HepG2 (cell line): ENCODE data around the gene KLF5. TPM values are rescaled to one million over a fixed set of nuclear protein-coding genes. Genes with fewer than 3 reads are reported as not detected.

Experiments used
- ATF2 ChIP-seq: sonication (generic); formaldehyde crosslinking; IDR thresholded peaks from 2 replicates; pipeline ENCODE4 v1.4.0; 2020; ENCODE audit warnings: missing genetic modification reagents
- BRF2 ChIP-seq: sonication (generic); formaldehyde crosslinking; IDR thresholded peaks from 2 replicates; pipeline ENCODE4 v1.8.1; 2022; ENCODE audit warnings: mild to moderate bottlenecking, missing genetic modification reagents
- CC2D1A ChIP-seq: sonication (generic); formaldehyde crosslinking; IDR thresholded peaks from 2 replicates; pipeline ENCODE4 v1.8.1; 2023; ENCODE audit warnings: mild to moderate bottlenecking, missing genetic modification reagents
- CSRNP2 ChIP-seq: sonication (generic); formaldehyde crosslinking; conservative IDR thresholded peaks from 2 replicates; pipeline ENCODE4 v1.8.0; 2022; ENCODE audit warnings: low read depth, missing genetic modification reagents
- ELF1 ChIP-seq: sonication (generic); formaldehyde crosslinking; IDR thresholded peaks from 2 replicates; pipeline ENCODE4 v1.4.0; 2020; ENCODE audit warnings: missing genetic modification reagents
- GABPB1 ChIP-seq: IDR thresholded peaks from 2 replicates; pipeline ENCODE4 v1.6.1; 2016; ENCODE audit warnings: mild to moderate bottlenecking, missing genetic modification reagents, moderate library complexity, missing compliant biosample characterization
- HCFC1 ChIP-seq: fragments of 150-350 bp; IDR thresholded peaks from 2 replicates; pipeline ENCODE4 v1.6.1; 2014; ENCODE audit warnings: low read depth, low read length
- HNF1B ChIP-seq: sonication (generic); formaldehyde crosslinking; IDR thresholded peaks from 2 replicates; pipeline ENCODE4 v1.5.1; 2020; ENCODE audit warnings: mild to moderate bottlenecking, moderate library complexity, missing genetic modification reagents
- KIAA2018 ChIP-seq: sonication (generic); formaldehyde crosslinking; IDR thresholded peaks from 2 replicates; pipeline ENCODE4 v1.5.0; 2020; ENCODE audit warnings: mild to moderate bottlenecking, missing genetic modification reagents, borderline replicate concordance
- MED8 ChIP-seq: sonication (generic); formaldehyde crosslinking; IDR thresholded peaks from 2 replicates; pipeline ENCODE4 v1.8.1; 2023; ENCODE audit warnings: mild to moderate bottlenecking, missing genetic modification reagents; ENCODE audit not compliant: insufficient replicate concordance
- RELA ChIP-seq: sonication (generic); formaldehyde crosslinking; IDR thresholded peaks from 2 replicates; pipeline ENCODE4 v1.4.0; 2020; ENCODE audit warnings: missing genetic modification reagents
- ZNF468 ChIP-seq: sonication (generic); formaldehyde crosslinking; IDR thresholded peaks from 2 replicates; pipeline ENCODE4 v1.8.0; 2022; ENCODE audit warnings: mild to moderate bottlenecking, moderate library complexity, missing genetic modification reagents
- polyA plus RNA-seq, 8 experiments: library from polyadenylated mRNA; depleted of rRNA in 3 of 8; stranded (reverse) in 7 of 8; unstranded in 1 of 8; fragments of >200 nt; fragmentation: Illumina TruSeq in 4 of 8; extraction: Trizol in 4 of 8; gene quantifications; 2 replicates each; pipeline versions ENCODE4 v1.2.1 to v1.2.3, GENCODE V29; 2011 to 2016; ENCODE audit warnings: low read depth in 4 of 8, missing spikeins in 1 of 8, mixed read lengths in 1 of 8; ENCODE audit not compliant: insufficient read depth in 1 of 8
- total RNA-seq, 5 experiments: library from RNA; depleted of rRNA; stranded (reverse); fragments of >200 nt; fragmentation: Illumina TruSeq; extraction: Trizol; gene quantifications; 2 replicates each; pipeline ENCODE4 v1.2.3, GENCODE V29; 2016; ENCODE audit warnings: low read depth in 1 of 5

The KLF5 gene
- total and polyA plus RNA-seq, 2 of the 13 experiments (the other 11 are each of a cell fraction or from before 2014, with no cell fraction given) = 1.7 to 9.2 TPM

- TF ChIP-seq KIAA2018 (CRISPR knock-in tag) (no peak), RELA (CRISPR knock-in tag) (no peak), CSRNP2 (no peak), ELF1 (CRISPR knock-in tag) (no peak), BRF2 (no peak), HCFC1 (no peak), ZNF468 (CRISPR knock-in tag) (no peak), CC2D1A (CRISPR knock-in tag) (no peak), HNF1B (CRISPR knock-in tag) (no peak), MED8 (no peak), ATF2 (no peak), GABPB1 (CRISPR knock-in tag) (no peak)
These were observed 4.1 kb upstream of the KLF5 start (continued) for GRCh38 chr13:73054712-73055111.
